Thoracic aorta (tissue), 2 donors: ENCODE results near the gene PCDHGA7. TPM values are rescaled to one million over a fixed set of nuclear protein-coding genes. Genes with fewer than 3 reads are reported as not detected.
"Not testable (repeated sequence)": the region's sequence is repeated elsewhere in the genome, so short reads cannot be mapped to it uniquely, and the experiment has no call there.

Experiments
- ATAC-seq: fragments of 150-250 bp; one replicate; pipeline ENCODE4 v1.8.0; 2017; ENCODE audit warnings: low read depth; ENCODE audit not compliant: insufficient number of reproducible peaks, low FRiP score
- DNase-seq: peaks from one replicate; pipeline ENCODE4 v3.0.0-alpha.2; 2020; ENCODE audit warnings: low spot score
- H3K27ac ChIP-seq, 2 donors: fragments of 200-600 bp; sonication (generic); 1 replicate in 1 of 2; 2 replicates in 1 of 2; pipeline ENCODE4 v1.5.1; 2016; ENCODE audit warnings: mild to moderate bottlenecking in 2 of 2, moderate library complexity in 2 of 2
- H3K27me3 ChIP-seq: fragments of 200-600 bp; sonication (generic); replicated peaks from 2 replicates; pipeline ENCODE4 v1.6.0; 2016; ENCODE audit warnings: mild to moderate bottlenecking; ENCODE audit not compliant: insufficient read depth
- H3K36me3 ChIP-seq: fragments of 200-600 bp; sonication (generic); one replicate; pipeline ENCODE4 v1.5.1; 2016
- H3K4me1 ChIP-seq, 2 donors: fragments of 200-600 bp; sonication (generic); 1 replicate in 1 of 2; 2 replicates in 1 of 2; pipeline versions ENCODE4 v1.5.1 to v1.6.0; 2016; ENCODE audit warnings: low read depth in 2 of 2, mild to moderate bottlenecking in 1 of 2; ENCODE audit not compliant: control insufficient read depth in 1 of 2
- H3K4me3 ChIP-seq: fragments of 200-600 bp; sonication (generic); 2 replicates; pipeline ENCODE4 v1.5.1; 2016; ENCODE audit warnings: mild to moderate bottlenecking
- H3K9me3 ChIP-seq: fragments of 200-600 bp; sonication (generic); 2 replicates; pipeline ENCODE4 v1.5.1; 2016
- CTCF ChIP-seq: fragments of 200-600 bp; sonication (generic); IDR thresholded peaks from one replicate; pipeline ENCODE4 v1.5.1; 2019; ENCODE audit warnings: antibody characterized with exemption
- total RNA-seq, 2 donors: library from RNA; depleted of rRNA; stranded (reverse); fragments of >200 nt; gene quantifications; one replicate each; pipeline versions ENCODE4 v1.1.0 to v1.2.3, GENCODE V29; 2016

Gene PCDHGA7
- total RNA-seq, 2 donors from 2014 or later, result 11.9 to 12.2 TPM

GRCh38 chr5:141369994-141370848, 12.3 kb upstream of the PCDHGA7 start, which contains the start of gene PCDHGB3:
Gene PCDHGB3, plus strand, starts transcription at chr5:141370242. Its CDS starts 153 bp downstream, at chr5:141370395.
- Histone ChIP-seq H3K9me3 (peaks cover 93% of the 10 kb centered on the region), H3K27me3 (no peaks in the 10 kb centered on the region), H3K4me3 (peak within 1 kb of the TSS; percentile 41), H3K36me3 (no peaks in the 10 kb centered on the region), H3K27ac (no peak within 1 kb of the TSS), H3K4me1 (no peaks in the 10 kb centered on the region)
- TF ChIP-seq CTCF, result no peak
- DNase-seq (no peak), ATAC-seq (no peak)

- no peak overlapping the region for H3K27ac ChIP-seq
- ATAC-seq, result no peak
- no peak for DNase-seq
- H3K9me3 ChIP-seq, result peaks cover 89% of the 10 kb centered on the region
- H3K36me3 ChIP-seq, result no peaks in the 10 kb centered on the region
- TF ChIP-seq CTCF, result no peak
- H3K27me3 ChIP-seq, result no peaks in the 10 kb centered on the region
- no peaks in the 10 kb centered on the region for H3K4me1 ChIP-seq
- H3K4me3 ChIP-seq, result peak overlapping the region; percentile 24
These were observed 10.7 kb upstream of the PCDHGA7 start for GRCh38 chr5:141371572-141372475.

- TF ChIP-seq CTCF, result no peak
- Histone ChIP-seq H3K9me3 (peaks cover 94% of the 10 kb centered on the region), H3K27me3 (no peaks in the 10 kb centered on the region), H3K36me3 (no peaks in the 10 kb centered on the region), H3K27ac (no peak within 1 kb of the TSS), H3K4me3 (peak within 1 kb of the TSS; percentile 18), H3K4me1 (no peaks in the 10 kb centered on the region)
- ATAC-seq, result no peak
- DNase-seq, result no peak
These were observed 8.7 kb upstream of the PCDHGA7 start, which contains the start of gene PCDHGA6 for GRCh38 chr5:141373673-141374317. Gene PCDHGA6, plus strand, starts transcription at chr5:141373891. Its CDS starts 193 bp downstream, at chr5:141374084.

GRCh38 chr5:141374627-141375026, 7.9 kb upstream of the PCDHGA7 start:
- no peaks in the 10 kb centered on the region for H3K36me3 ChIP-seq
- H3K27me3 ChIP-seq, result no peaks in the 10 kb centered on the region
- no peaks in the 10 kb centered on the region for H3K4me1 ChIP-seq
- no peak overlapping the region for H3K27ac ChIP-seq
- ATAC-seq (no peak), DNase-seq (no peak)
- H3K4me3 ChIP-seq, result no peak overlapping the region
- H3K9me3 ChIP-seq, result peaks cover 93% of the 10 kb centered on the region
- TF ChIP-seq CTCF, result no peak

GRCh38 chr5:141375444-141376155, 6.9 kb upstream of the PCDHGA7 start:
- not testable (repeated sequence) for H3K36me3 ChIP-seq, DNase-seq, H3K27me3 ChIP-seq, H3K4me1 ChIP-seq, ATAC-seq, H3K27ac ChIP-seq, H3K4me3 ChIP-seq
- H3K9me3 ChIP-seq, result peaks cover 90% of the 10 kb centered on the region
